HEK293 (cell line): ENCODE results near the gene LYL1.

Experiments used
- CTCF ChIA-PET: fragments of 350-600 bp; formaldehyde crosslinking; extraction: SDS; loops from one replicate; lab custom pipeline; 2021; ENCODE audit warnings: antibody characterized with exemption; lab: Yijun Ruan, JAX
- POLR2A ChIA-PET: fragments of 300-600 bp; formaldehyde crosslinking; extraction: SDS; loops from one replicate; lab custom pipeline; 2020; ENCODE audit warnings: antibody characterized with exemption, inconsistent platforms; lab: Yijun Ruan, JAX
- H3K27ac ChIP-seq: fragments of 200-500 bp; sonication (Bioruptor generic); 2 replicates; pipeline ENCODE4 v1.5.1; 2014; ENCODE audit warnings: low read depth, low read length, control low read depth, inconsistent platforms; ENCODE audit errors: extremely low read depth
- H3K36me3 ChIP-seq, 2 experiments: fragments of 200-500 bp in 1 of 2; sonication (Bioruptor generic) in 1 of 2; 1 replicate in 1 of 2; 2 replicates in 1 of 2; pipeline ENCODE4 v1.5.1; 2014 to 2017; ENCODE audit warnings: inconsistent platforms in 2 of 2, low read length in 2 of 2; ENCODE audit not compliant: control insufficient read depth in 2 of 2, insufficient read depth in 1 of 2
- H3K4me1 ChIP-seq: fragments of 200-500 bp; sonication (Bioruptor generic); 2 replicates; pipeline ENCODE4 v1.5.1; 2014; ENCODE audit warnings: mild to moderate bottlenecking, low read length, inconsistent platforms; ENCODE audit not compliant: control insufficient read depth, insufficient read depth
- H3K4me3 ChIP-seq: 2 replicates; pipeline ENCODE4 v1.5.1; 2011; ENCODE audit warnings: low read depth, mild to moderate bottlenecking, control low read depth, low read length, moderate library complexity
- H3K9me3 ChIP-seq: fragments of 200-500 bp; sonication (Bioruptor generic); 2 replicates; pipeline ENCODE4 v1.5.1; 2014; ENCODE audit warnings: low read depth, low read length, inconsistent platforms; ENCODE audit not compliant: control insufficient read depth, insufficient read depth
- PRDM10 ChIP-seq: fragments of 450-650 bp; formaldehyde crosslinking; IDR thresholded peaks from 2 replicates; pipeline ENCODE4 v1.5.1; 2016; ENCODE audit warnings: missing biosample characterization, missing genetic modification characterization
- ZBTB7A ChIP-seq: fragments of 450-650 bp; formaldehyde crosslinking; IDR thresholded peaks from 2 replicates; pipeline ENCODE4 v1.5.1; 2016; ENCODE audit warnings: low read depth, missing biosample characterization, missing genetic modification characterization
- ZBTB8A ChIP-seq: fragments of 450-650 bp; formaldehyde crosslinking; IDR thresholded peaks from 2 replicates; pipeline ENCODE4 v1.5.1; 2016; ENCODE audit warnings: missing biosample characterization, missing genetic modification characterization
- ZEB2 ChIP-seq: fragments of 450-650 bp; formaldehyde crosslinking; IDR thresholded peaks from 2 replicates; pipeline ENCODE4 v1.5.1; 2016; ENCODE audit warnings: missing biosample characterization, missing genetic modification characterization
- ZFP3 ChIP-seq: fragments of 450-650 bp; formaldehyde crosslinking; IDR thresholded peaks from 2 replicates; pipeline ENCODE4 v1.5.1; 2016; ENCODE audit warnings: low read depth, missing biosample characterization, missing genetic modification characterization
- ZNF132 ChIP-seq: fragments of 450-650 bp; formaldehyde crosslinking; IDR thresholded peaks from 2 replicates; pipeline ENCODE4 v1.5.1; 2017; ENCODE audit warnings: missing biosample characterization, missing genetic modification characterization, borderline replicate concordance
- ZNF140 ChIP-seq: fragments of 450-650 bp; formaldehyde crosslinking; IDR thresholded peaks from 2 replicates; pipeline ENCODE4 v1.5.1; 2016; ENCODE audit warnings: missing biosample characterization, missing genetic modification characterization
- ZNF157 ChIP-seq: fragments of 450-650 bp; formaldehyde crosslinking; IDR thresholded peaks from 2 replicates; pipeline ENCODE4 v1.5.1; 2016; ENCODE audit warnings: missing biosample characterization, missing genetic modification characterization
- ZNF19 ChIP-seq: fragments of 450-650 bp; formaldehyde crosslinking; IDR thresholded peaks from 2 replicates; pipeline ENCODE4; 2016; ENCODE audit warnings: missing biosample characterization, missing genetic modification characterization, low read depth
- ZNF366 ChIP-seq: fragments of 450-650 bp; formaldehyde crosslinking; conservative IDR thresholded peaks from 2 replicates; pipeline ENCODE4 v1.5.1; 2016; ENCODE audit warnings: missing biosample characterization, missing genetic modification characterization
- ZNF398 ChIP-seq: fragments of 450-650 bp; formaldehyde crosslinking; IDR thresholded peaks from 2 replicates; pipeline ENCODE4 v1.5.1; 2017; ENCODE audit warnings: missing biosample characterization, missing genetic modification characterization
- ZNF423 ChIP-seq: fragments of 450-650 bp; formaldehyde crosslinking; IDR thresholded peaks from 2 replicates; pipeline ENCODE4 v1.5.1; 2016; ENCODE audit warnings: missing biosample characterization, missing genetic modification characterization
- ZNF433 ChIP-seq: fragments of 450-650 bp; formaldehyde crosslinking; IDR thresholded peaks from 2 replicates; pipeline ENCODE4 v1.5.1; 2016; ENCODE audit warnings: missing biosample characterization, missing genetic modification characterization, low read depth
- ZNF488 ChIP-seq: fragments of 450-650 bp; formaldehyde crosslinking; IDR thresholded peaks from 2 replicates; pipeline ENCODE4 v1.5.1; 2016; ENCODE audit warnings: missing biosample characterization, missing genetic modification characterization
- ZNF514 ChIP-seq: fragments of 450-650 bp; formaldehyde crosslinking; IDR thresholded peaks from 2 replicates; pipeline ENCODE4 v1.5.1; 2016; ENCODE audit warnings: missing biosample characterization, missing genetic modification characterization
- ZNF558 ChIP-seq: fragments of 450-650 bp; formaldehyde crosslinking; IDR thresholded peaks from 2 replicates; pipeline ENCODE4 v1.5.1; 2016; ENCODE audit warnings: missing biosample characterization, missing genetic modification characterization
- ZSCAN23 ChIP-seq: fragments of 450-650 bp; formaldehyde crosslinking; IDR thresholded peaks from 2 replicates; pipeline ENCODE4 v1.5.1; 2016; ENCODE audit warnings: missing biosample characterization, missing genetic modification characterization
- ZSCAN30 ChIP-seq: fragments of 450-650 bp; IDR thresholded peaks from 2 replicates; pipeline ENCODE4 v1.5.1; 2018; ENCODE audit warnings: missing biosample characterization, mild to moderate bottlenecking, missing genetic modification characterization, moderate library complexity

LYL1 gene

GRCh38 chr19:13134626-13135025 is 32.0 kb upstream of the LYL1 start (continued):
- no peak for TF ChIP-seq ZNF132 (tag by site-specific recombination)
- no peak for TF ChIP-seq ZNF19 (tag by site-specific recombination)
- no peak for TF ChIP-seq ZSCAN30 (tag by site-specific recombination)
- no peak for TF ChIP-seq ZNF157
- TF ChIP-seq PRDM10 (tag by site-specific recombination) = no peak
- TF ChIP-seq ZBTB8A (tag by site-specific recombination) = no peak
- TF ChIP-seq ZNF558 (tag by site-specific recombination) = no peak
- no peak for TF ChIP-seq ZFP3
- TF ChIP-seq ZNF398 (tag by site-specific recombination) = no peak
- TF ChIP-seq ZNF514 (tag by site-specific recombination) = no peak
- TF ChIP-seq ZNF140 (tag by site-specific recombination) = no peak
- TF ChIP-seq ZNF423 (tag by site-specific recombination) = no peak
- no peak for TF ChIP-seq ZSCAN23 (tag by site-specific recombination)

- Histone ChIP-seq H3K4me3 (no peak overlapping the region), H3K4me1 (no peaks in the 10 kb centered on the region), H3K9me3 (no peaks in the 10 kb centered on the region), H3K36me3 (peaks cover 7 to 57% of the 10 kb centered on the region in 2 experiments; a peak in 2 of 3 replicates), H3K27ac (no peak overlapping the region)
- ChIA-PET POLR2A (interaction anchor here (0.6 to 1.5 kb wide), 3 partner anchors 8 to 1299 kb away, joined by 3 to 6 read pairs (median 4); partner anchors contain the start of genes IER2 and STX10), CTCF (interaction anchor here (1.6 kb wide), 1 partner anchor 9 kb away, joined by 5 read pairs; no protein-coding TSS in a partner anchor)
- TF ChIP-seq ZBTB7A (tag by site-specific recombination) = no peak
- no peak for TF ChIP-seq ZNF433 (tag by site-specific recombination)
- TF ChIP-seq ZNF488 = no peak
- no peak for TF ChIP-seq ZNF558 (tag by site-specific recombination)
- TF ChIP-seq ZNF366 (tag by site-specific recombination) = no peak
- no peak for TF ChIP-seq ZEB2
These were observed 30.7 kb upstream of the LYL1 start for GRCh38 chr19:13133241-13133870.
